HEK293 (cell line): ENCODE results near the gene B3GNT8.

Experiments
- BCL11A ChIP-seq: fragments of 450-650 bp; formaldehyde crosslinking; IDR thresholded peaks from 2 replicates; pipeline ENCODE4 v1.5.1; 2016; ENCODE audit warnings: low read depth, missing biosample characterization, missing genetic modification characterization
- BCL11B ChIP-seq: fragments of 450-650 bp; formaldehyde crosslinking; IDR thresholded peaks from 2 replicates; pipeline ENCODE4 v1.5.1; 2016; ENCODE audit warnings: low read depth, missing biosample characterization, missing genetic modification characterization
- KLF17 ChIP-seq: fragments of 450-650 bp; formaldehyde crosslinking; IDR thresholded peaks from 2 replicates; pipeline ENCODE4 v1.5.1; 2016; ENCODE audit warnings: missing biosample characterization, missing genetic modification characterization
- PATZ1 ChIP-seq: fragments of 450-650 bp; formaldehyde crosslinking; IDR thresholded peaks from 2 replicates; pipeline ENCODE4 v1.5.1; 2016; ENCODE audit warnings: missing biosample characterization, missing genetic modification characterization
- PRDM4 ChIP-seq: fragments of 450-650 bp; formaldehyde crosslinking; IDR thresholded peaks from 2 replicates; pipeline ENCODE4 v1.5.1; 2017; ENCODE audit warnings: missing biosample characterization, missing genetic modification characterization
- SCRT2 ChIP-seq: fragments of 450-650 bp; formaldehyde crosslinking; IDR thresholded peaks from 2 replicates; pipeline ENCODE4 v1.5.1; 2016; ENCODE audit warnings: missing biosample characterization, missing genetic modification characterization
- SP7 ChIP-seq: fragments of 450-650 bp; formaldehyde crosslinking; IDR thresholded peaks from 2 replicates; pipeline ENCODE4 v1.5.1; 2016; ENCODE audit warnings: missing biosample characterization, missing genetic modification characterization
- TCF7L2 ChIP-seq: IDR thresholded peaks from 2 replicates; pipeline ENCODE4 v1.6.1; 2011; ENCODE audit warnings: low read depth, mild to moderate bottlenecking, inconsistent platforms, low read length, moderate library complexity, borderline replicate concordance
- ZBTB17 ChIP-seq: fragments of 450-650 bp; formaldehyde crosslinking; IDR thresholded peaks from 2 replicates; pipeline ENCODE4 v1.5.1; 2016; ENCODE audit warnings: missing biosample characterization, missing genetic modification characterization
- ZBTB26 ChIP-seq: fragments of 450-650 bp; formaldehyde crosslinking; optimal IDR thresholded peaks from 2 replicates; pipeline ENCODE3; 2016; ENCODE audit warnings: missing biosample characterization, mild to moderate bottlenecking, missing genetic modification characterization
- ZBTB44 ChIP-seq: fragments of 450-650 bp; IDR thresholded peaks from 2 replicates; pipeline ENCODE4 v1.5.1; 2018; ENCODE audit warnings: missing biosample characterization, mild to moderate bottlenecking, missing genetic modification characterization
- ZBTB48 ChIP-seq: fragments of 450-650 bp; formaldehyde crosslinking; IDR thresholded peaks from 2 replicates; pipeline ENCODE4 v1.5.1; 2016; ENCODE audit warnings: missing biosample characterization, missing genetic modification characterization
- ZFHX2 ChIP-seq: fragments of 450-650 bp; formaldehyde crosslinking; conservative IDR thresholded peaks from 2 replicates; pipeline ENCODE4 v1.5.1; 2016; ENCODE audit warnings: missing biosample characterization, missing genetic modification characterization
- ZFP37 ChIP-seq: fragments of 450-650 bp; formaldehyde crosslinking; IDR thresholded peaks from 2 replicates; pipeline ENCODE4 v1.5.1; 2016; ENCODE audit warnings: missing biosample characterization, missing genetic modification characterization
- ZFP69B ChIP-seq: fragments of 450-650 bp; formaldehyde crosslinking; IDR thresholded peaks from 2 replicates; pipeline ENCODE4 v1.5.1; 2016; ENCODE audit warnings: missing biosample characterization, missing genetic modification characterization
- ZIC2 ChIP-seq: fragments of 450-650 bp; formaldehyde crosslinking; IDR thresholded peaks from 2 replicates; pipeline ENCODE4 v1.5.1; 2016; ENCODE audit warnings: missing biosample characterization, missing genetic modification characterization
- ZNF10 ChIP-seq: fragments of 450-650 bp; formaldehyde crosslinking; IDR thresholded peaks from 2 replicates; pipeline ENCODE4 v1.5.1; 2017; ENCODE audit warnings: missing biosample characterization, missing genetic modification characterization
- ZNF132 ChIP-seq: fragments of 450-650 bp; formaldehyde crosslinking; IDR thresholded peaks from 2 replicates; pipeline ENCODE4 v1.5.1; 2017; ENCODE audit warnings: missing biosample characterization, missing genetic modification characterization, borderline replicate concordance
- ZNF155 ChIP-seq: fragments of 450-650 bp; formaldehyde crosslinking; IDR thresholded peaks from 2 replicates; pipeline ENCODE4 v1.5.1; 2016; ENCODE audit warnings: missing biosample characterization, missing genetic modification characterization
- ZNF2 ChIP-seq: fragments of 450-650 bp; formaldehyde crosslinking; IDR thresholded peaks from 2 replicates; pipeline ENCODE4 v1.5.1; 2016; ENCODE audit warnings: missing biosample characterization, missing genetic modification characterization
- ZNF221 ChIP-seq: fragments of 450-650 bp; formaldehyde crosslinking; IDR thresholded peaks from 2 replicates; pipeline ENCODE4 v1.5.1; 2017; ENCODE audit warnings: missing biosample characterization, missing genetic modification characterization, borderline replicate concordance
- ZNF239 ChIP-seq: fragments of 450-650 bp; formaldehyde crosslinking; IDR thresholded peaks from 2 replicates; pipeline ENCODE4 v1.5.1; 2016; ENCODE audit warnings: missing biosample characterization, missing genetic modification characterization
- ZNF266 ChIP-seq: fragments of 450-650 bp; formaldehyde crosslinking; IDR thresholded peaks from 2 replicates; pipeline ENCODE4 v1.5.1; 2016; ENCODE audit warnings: missing biosample characterization, missing genetic modification characterization, low read depth
- ZNF433 ChIP-seq: fragments of 450-650 bp; formaldehyde crosslinking; IDR thresholded peaks from 2 replicates; pipeline ENCODE4 v1.5.1; 2016; ENCODE audit warnings: missing biosample characterization, missing genetic modification characterization, low read depth
- ZNF501 ChIP-seq: fragments of 450-650 bp; formaldehyde crosslinking; IDR thresholded peaks from 2 replicates; pipeline ENCODE4 v1.5.1; 2016; ENCODE audit warnings: missing biosample characterization, missing genetic modification characterization
- ZNF521 ChIP-seq: fragments of 450-650 bp; formaldehyde crosslinking; IDR thresholded peaks from 2 replicates; pipeline ENCODE4 v1.5.1; 2017; ENCODE audit warnings: missing biosample characterization, mild to moderate bottlenecking, missing genetic modification characterization
- ZNF561 ChIP-seq: fragments of 450-650 bp; IDR thresholded peaks from 2 replicates; pipeline ENCODE4 v1.5.1; 2018; ENCODE audit warnings: missing biosample characterization, missing genetic modification characterization, borderline replicate concordance
- ZNF658 ChIP-seq: fragments of 450-650 bp; formaldehyde crosslinking; IDR thresholded peaks from 2 replicates; pipeline ENCODE4; 2016; ENCODE audit warnings: missing biosample characterization, missing genetic modification characterization
- ZSCAN18 ChIP-seq: fragments of 450-650 bp; formaldehyde crosslinking; IDR thresholded peaks from 2 replicates; pipeline ENCODE4 v1.5.1; 2016; ENCODE audit warnings: missing biosample characterization, missing genetic modification characterization

B3GNT8 gene

GRCh38 chr19:41397086-41398049, 29.8 kb downstream of the B3GNT8 start, which contains the start of the genes BCKDHA and EXOSC5 (continued):
- TF ChIP-seq ZFHX2: peak; percentile 53
- peak; percentile 73; the same call in 1 of the 2 replicates for TF ChIP-seq ZNF2 (tag by site-specific recombination)
- TF ChIP-seq TCF7L2: no peak
- peak; percentile 74 for TF ChIP-seq ZBTB26 (tag by site-specific recombination)
- no peak for TF ChIP-seq ZNF521 (tag by site-specific recombination)
- no peak for TF ChIP-seq BCL11B
- peak; percentile 55 for TF ChIP-seq PRDM4
- TF ChIP-seq ZNF239: no peak
- no peak for TF ChIP-seq ZNF433
- no peak for TF ChIP-seq ZNF658
- TF ChIP-seq BCL11A: no peak
- peak; percentile 87 for TF ChIP-seq SP7 (tag by site-specific recombination)
- TF ChIP-seq ZNF561 (tag by site-specific recombination): peak; percentile 59; the same call in 1 of the 2 replicates
- TF ChIP-seq ZNF155 (tag by site-specific recombination): no peak
- TF ChIP-seq PATZ1 (tag by site-specific recombination): peak; percentile 83
- TF ChIP-seq ZNF501 (tag by site-specific recombination): peak; percentile 36
- peak; percentile 64; the same call in 1 of the 2 replicates for TF ChIP-seq ZBTB44 (tag by site-specific recombination)
- peak; percentile 47; the same call in 1 of the 2 replicates for TF ChIP-seq ZIC2 (tag by site-specific recombination)
- peak; percentile 26; the same call in 1 of the 2 replicates for TF ChIP-seq ZNF10 (tag by site-specific recombination)
- peak; percentile 68 for TF ChIP-seq ZBTB48
- no peak for TF ChIP-seq ZNF132 (tag by site-specific recombination)
- peak; percentile 74; the same call in 1 of the 2 replicates for TF ChIP-seq ZSCAN18 (tag by site-specific recombination)
- TF ChIP-seq ZFP37 (tag by site-specific recombination): 0 out of 2 replicates have a peak, but pooled peaks have one; percentile 38
- no peak for TF ChIP-seq ZNF221 (tag by site-specific recombination)
- peak; percentile 45; the same call in 1 of the 2 replicates for TF ChIP-seq SCRT2 (tag by site-specific recombination)
- no peak for TF ChIP-seq ZNF266 (tag by site-specific recombination)
- TF ChIP-seq ZFP69B: peak; percentile 68; the same call in 1 of the 2 replicates
- peak; percentile 95 for TF ChIP-seq ZBTB17 (tag by site-specific recombination)
- TF ChIP-seq KLF17 (tag by site-specific recombination): peak; percentile 42; the same call in 1 of the 2 replicates
